Gastrocnemius medialis (tissue), 4 donors: Measurements from ENCODE around the gene STAM.

Experiments used
- POLR2A ChIP-seq, 2 donors: fragments of 450-650 bp; IDR thresholded peaks; one replicate each; pipeline ENCODE4 v1.6.1; 2017; ENCODE audit warnings: antibody characterized with exemption in 2 of 2, mild to moderate bottlenecking in 2 of 2, moderate library complexity in 2 of 2
- TF ChIP-seq, protein P1 (sequence below), 5 experiments: fragments of 450-650 bp in 3 of 5; fragments of 200-600 bp in 2 of 5; sonication (generic) in 2 of 5; IDR thresholded peaks in 4 of 5; conservative IDR thresholded peaks in 1 of 5; 1 replicate in 4 of 5; 2 replicates in 1 of 5; pipeline ENCODE4 v1.5.1; 2016 to 2019; ENCODE audit warnings: antibody characterized with exemption in 5 of 5, mild to moderate bottlenecking in 3 of 5, moderate library complexity in 3 of 5

DNA sequence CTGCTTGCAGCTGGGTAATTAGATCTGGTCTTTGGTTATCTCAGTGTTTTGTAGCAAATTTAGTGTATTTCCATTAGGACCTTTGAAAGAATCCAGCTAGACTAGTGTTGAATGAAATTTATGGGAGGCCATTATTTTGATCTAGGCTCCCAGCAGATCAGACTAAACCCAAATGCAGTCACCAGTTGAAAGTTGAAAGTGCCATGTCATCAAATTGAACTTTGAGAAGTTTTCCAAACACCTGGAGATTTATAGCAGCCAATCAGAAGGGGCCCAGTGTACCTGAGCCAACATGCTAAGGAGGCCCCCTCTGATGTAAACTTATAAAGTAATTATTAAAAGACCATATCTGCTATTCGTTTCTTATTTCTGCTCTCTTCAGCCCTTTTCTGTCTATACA lies 96.7 kb downstream of the STAM start:
- TF ChIP-seq, protein P1, sequence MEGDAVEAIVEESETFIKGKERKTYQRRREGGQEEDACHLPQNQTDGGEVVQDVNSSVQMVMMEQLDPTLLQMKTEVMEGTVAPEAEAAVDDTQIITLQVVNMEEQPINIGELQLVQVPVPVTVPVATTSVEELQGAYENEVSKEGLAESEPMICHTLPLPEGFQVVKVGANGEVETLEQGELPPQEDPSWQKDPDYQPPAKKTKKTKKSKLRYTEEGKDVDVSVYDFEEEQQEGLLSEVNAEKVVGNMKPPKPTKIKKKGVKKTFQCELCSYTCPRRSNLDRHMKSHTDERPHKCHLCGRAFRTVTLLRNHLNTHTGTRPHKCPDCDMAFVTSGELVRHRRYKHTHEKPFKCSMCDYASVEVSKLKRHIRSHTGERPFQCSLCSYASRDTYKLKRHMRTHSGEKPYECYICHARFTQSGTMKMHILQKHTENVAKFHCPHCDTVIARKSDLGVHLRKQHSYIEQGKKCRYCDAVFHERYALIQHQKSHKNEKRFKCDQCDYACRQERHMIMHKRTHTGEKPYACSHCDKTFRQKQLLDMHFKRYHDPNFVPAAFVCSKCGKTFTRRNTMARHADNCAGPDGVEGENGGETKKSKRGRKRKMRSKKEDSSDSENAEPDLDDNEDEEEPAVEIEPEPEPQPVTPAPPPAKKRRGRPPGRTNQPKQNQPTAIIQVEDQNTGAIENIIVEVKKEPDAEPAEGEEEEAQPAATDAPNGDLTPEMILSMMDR (IDR thresholded peaks at IDR 0.05 in 4 of 5, conservative IDR thresholded peaks at IDR 0.05 in 1 of 5), result no peak
- no peak for TF ChIP-seq POLR2A (IDR thresholded peaks at IDR 0.05)
